ENCODE results near the gene PANX2.

DNA sequence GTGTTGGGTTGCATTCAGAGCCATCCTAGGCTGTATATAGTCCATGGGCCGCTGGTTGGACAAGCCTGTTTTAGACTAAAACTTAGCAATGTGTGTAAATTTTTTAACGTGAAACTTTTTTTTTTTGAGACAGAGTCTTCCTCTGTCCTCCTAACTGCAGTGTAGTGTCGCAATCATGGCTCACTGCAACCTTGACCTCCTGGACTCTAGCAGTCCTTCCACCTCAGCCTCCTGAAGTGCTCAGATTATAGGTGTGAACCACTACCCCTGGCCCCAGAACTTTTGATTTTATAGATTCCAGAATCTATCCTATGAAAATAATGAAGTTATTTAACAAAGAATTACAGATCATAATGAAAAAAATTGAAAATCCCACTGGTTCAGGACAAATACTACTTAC lies 29.9 kb upstream of the PANX2 start:
- TF ChIP-seq POLR2A (IDR thresholded peaks at IDR 0.05), result no peak
- TF ChIP-seq, protein P1, sequence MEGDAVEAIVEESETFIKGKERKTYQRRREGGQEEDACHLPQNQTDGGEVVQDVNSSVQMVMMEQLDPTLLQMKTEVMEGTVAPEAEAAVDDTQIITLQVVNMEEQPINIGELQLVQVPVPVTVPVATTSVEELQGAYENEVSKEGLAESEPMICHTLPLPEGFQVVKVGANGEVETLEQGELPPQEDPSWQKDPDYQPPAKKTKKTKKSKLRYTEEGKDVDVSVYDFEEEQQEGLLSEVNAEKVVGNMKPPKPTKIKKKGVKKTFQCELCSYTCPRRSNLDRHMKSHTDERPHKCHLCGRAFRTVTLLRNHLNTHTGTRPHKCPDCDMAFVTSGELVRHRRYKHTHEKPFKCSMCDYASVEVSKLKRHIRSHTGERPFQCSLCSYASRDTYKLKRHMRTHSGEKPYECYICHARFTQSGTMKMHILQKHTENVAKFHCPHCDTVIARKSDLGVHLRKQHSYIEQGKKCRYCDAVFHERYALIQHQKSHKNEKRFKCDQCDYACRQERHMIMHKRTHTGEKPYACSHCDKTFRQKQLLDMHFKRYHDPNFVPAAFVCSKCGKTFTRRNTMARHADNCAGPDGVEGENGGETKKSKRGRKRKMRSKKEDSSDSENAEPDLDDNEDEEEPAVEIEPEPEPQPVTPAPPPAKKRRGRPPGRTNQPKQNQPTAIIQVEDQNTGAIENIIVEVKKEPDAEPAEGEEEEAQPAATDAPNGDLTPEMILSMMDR (IDR thresholded peaks at IDR 0.05), result no peak
- no peak for TF ChIP-seq POLR2AphosphoS5 (IDR thresholded peaks at IDR 0.05; ENCODE audit: insufficient read depth in 1 of 2, low read depth in 1 of 2)
